Left ventricle myocardium inferior (tissue), 1 donor: ENCODE results near the gene TRIL. TPM values are rescaled to one million over a fixed set of nuclear protein-coding genes. Genes with fewer than 3 reads are reported as not detected.

Experiments
- DNase-seq: peaks from one replicate; pipeline ENCODE4 v3.0.0-alpha.2; 2020
- H3K27ac ChIP-seq: fragments of 200-600 bp; replicated peaks from 2 replicates; pipeline ENCODE4 v1.8.0; 2021
- H3K27me3 ChIP-seq: fragments of 200-600 bp; 2 replicates; pipeline ENCODE4 v1.8.0; 2021; ENCODE audit warnings: low read depth
- H3K36me3 ChIP-seq: fragments of 200-600 bp; 2 replicates; pipeline ENCODE4 v1.8.0; 2021
- H3K4me1 ChIP-seq: fragments of 200-600 bp; 2 replicates; pipeline ENCODE4 v1.8.0; 2021
- H3K4me3 ChIP-seq: fragments of 200-600 bp; 2 replicates; pipeline ENCODE4 v1.8.0; 2021; ENCODE audit warnings: mild to moderate bottlenecking, moderate library complexity
- H3K9me3 ChIP-seq: fragments of 200-600 bp; replicated peaks from 2 replicates; pipeline ENCODE4 v1.8.0; 2021
- CTCF ChIP-seq: fragments of 200-600 bp; IDR thresholded peaks from 2 replicates; pipeline ENCODE4 v1.8.0; 2021; ENCODE audit warnings: antibody characterized with exemption, mild to moderate bottlenecking, borderline replicate concordance
- intact Hi-C: fragments of 100-400 bp; cut with micrococcal nuclease; formaldehyde crosslinking; loops from one replicate; pipeline ENCODE4 v1.11.0; 2022
- total RNA-seq: library from RNA; stranded (reverse); fragmentation: NEBNext Ultra II Directional; extraction: Animal tissue kit (Norgen Biotek cat#: 25700); gene quantifications from one replicate; pipeline ENCODE4 v1.2.1, GENCODE V29; 2021
- donor health status: DM: no; HTN: yes; CAD: no; lungs with severe emphysema.

The TRIL gene
- total RNA-seq, 1 donor from 2014 or later: 1.9 TPM

GRCh38 chr7:28941633-28942032, 16.5 kb downstream of the TRIL start:
- no peak for TF ChIP-seq CTCF
- no peak overlapping the region for H3K4me3 ChIP-seq
- no peak for DNase-seq
- intact Hi-C loops: no loop called here
- no peaks in the 10 kb centered on the region for H3K36me3 ChIP-seq
- no peaks in the 10 kb centered on the region for H3K9me3 ChIP-seq
- H3K27me3 ChIP-seq: no peaks in the 10 kb centered on the region
- H3K4me1 ChIP-seq: peaks cover 24% of the 10 kb centered on the region
- no peak overlapping the region for H3K27ac ChIP-seq

GRCh38 chr7:28940741-28941384, 17.3 kb downstream of the TRIL start:
- Histone ChIP-seq H3K9me3 (no peaks in the 10 kb centered on the region), H3K27me3 (no peaks in the 10 kb centered on the region), H3K4me1 (peaks cover 24% of the 10 kb centered on the region), H3K27ac (peak overlapping the region; percentile 21), H3K4me3 (no peak overlapping the region), H3K36me3 (no peaks in the 10 kb centered on the region)
- intact Hi-C loops: no loop called here
- DNase-seq: no peak
- TF ChIP-seq CTCF: no peak

GRCh38 chr7:28939844-28940544, 18.1 kb downstream of the TRIL start:
- DNase-seq: no peak
- no peak for TF ChIP-seq CTCF
- H3K9me3 ChIP-seq: no peaks in the 10 kb centered on the region
- intact Hi-C loops: no loop called here
- peaks cover 24% of the 10 kb centered on the region for H3K4me1 ChIP-seq
- peak overlapping the region; percentile 21 for H3K27ac ChIP-seq
- no peak overlapping the region for H3K4me3 ChIP-seq
- H3K27me3 ChIP-seq: no peaks in the 10 kb centered on the region
- H3K36me3 ChIP-seq: no peaks in the 10 kb centered on the region

- no peaks in the 10 kb centered on the region for H3K9me3 ChIP-seq
- intact Hi-C loops: no loop called here
- DNase-seq: no peak
- no peak overlapping the region for H3K4me3 ChIP-seq
- H3K27me3 ChIP-seq: no peaks in the 10 kb centered on the region
- peaks cover 24% of the 10 kb centered on the region for H3K4me1 ChIP-seq
- no peaks in the 10 kb centered on the region for H3K36me3 ChIP-seq
- no peak overlapping the region for H3K27ac ChIP-seq
- no peak for TF ChIP-seq CTCF
Observed at GRCh38 chr7:28939367-28939766, 18.8 kb downstream of the TRIL start.

GRCh38 chr7:28937619-28938018, 20.5 kb downstream of the TRIL start:
- intact Hi-C loops: no loop called here
- Histone ChIP-seq H3K4me1 (peaks cover 36% of the 10 kb centered on the region), H3K27ac (no peak overlapping the region), H3K27me3 (no peaks in the 10 kb centered on the region), H3K9me3 (no peaks in the 10 kb centered on the region), H3K4me3 (no peak overlapping the region), H3K36me3 (no peaks in the 10 kb centered on the region)
- no peak for TF ChIP-seq CTCF
- DNase-seq: no peak
